ENCODE data around the gene TMEM176B. TPM values are rescaled to one million over a fixed set of nuclear protein-coding genes. Genes with fewer than 3 reads are reported as not detected.

The TMEM176B gene
- total RNA-seq, 1 donor from 2014 or later: 24.6 TPM

- DNase-seq: no peak
These were observed 48.5 kb downstream of the TMEM176B start for GRCh38 chr7:150751702-150752101.

GRCh38 chr7:150748376-150748775 lies 51.8 kb downstream of the TMEM176B start:
- DNase-seq: no peak

- DNase-seq: no peak
These were observed 53.2 kb downstream of the TMEM176B start for GRCh38 chr7:150746921-150747320.

DNA sequence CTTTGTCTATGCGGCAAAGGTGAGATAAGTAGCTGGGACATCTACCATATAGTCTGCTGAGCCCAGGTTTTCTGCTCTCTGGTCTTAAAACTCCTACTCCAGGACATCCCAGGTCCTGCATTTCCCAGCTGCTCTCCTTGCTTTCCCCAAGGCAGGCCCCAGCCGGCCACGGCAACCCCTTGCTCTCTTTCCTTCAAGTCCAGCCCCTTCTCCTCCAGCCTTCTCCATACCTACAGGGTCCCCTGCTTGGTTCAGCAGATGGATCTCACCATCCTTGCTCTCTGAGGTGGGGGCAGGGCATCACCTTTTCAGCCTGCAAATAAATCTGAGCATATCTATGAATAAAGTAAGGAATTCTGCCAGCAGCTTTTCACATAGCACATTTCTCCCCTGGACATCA lies 54.3 kb downstream of the TMEM176B start:
- DNase-seq: no peak

DNA sequence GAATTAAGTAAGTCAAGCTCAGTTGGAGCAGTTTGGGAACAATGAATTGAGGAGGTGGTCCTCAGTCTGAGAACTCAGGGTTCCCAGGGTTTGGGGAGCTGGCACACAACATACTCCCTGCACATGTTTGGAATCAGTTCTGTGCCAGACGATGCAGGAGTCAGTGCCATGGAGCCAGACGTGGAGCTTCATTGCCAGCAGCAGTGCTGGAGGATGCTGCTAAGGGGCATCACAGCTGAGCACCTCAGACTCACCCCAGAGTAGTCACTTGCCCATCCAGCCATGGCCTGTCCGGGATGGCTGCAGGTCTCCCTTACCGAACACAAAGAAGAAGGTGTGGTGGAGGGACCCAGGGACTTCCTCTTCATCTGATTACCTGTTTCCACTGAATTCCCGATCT lies 55.1 kb downstream of the TMEM176B start:
- no peak for DNase-seq

- no peak for DNase-seq
These were observed 56.0 kb downstream of the TMEM176B start for GRCh38 chr7:150744041-150744656.

DNA sequence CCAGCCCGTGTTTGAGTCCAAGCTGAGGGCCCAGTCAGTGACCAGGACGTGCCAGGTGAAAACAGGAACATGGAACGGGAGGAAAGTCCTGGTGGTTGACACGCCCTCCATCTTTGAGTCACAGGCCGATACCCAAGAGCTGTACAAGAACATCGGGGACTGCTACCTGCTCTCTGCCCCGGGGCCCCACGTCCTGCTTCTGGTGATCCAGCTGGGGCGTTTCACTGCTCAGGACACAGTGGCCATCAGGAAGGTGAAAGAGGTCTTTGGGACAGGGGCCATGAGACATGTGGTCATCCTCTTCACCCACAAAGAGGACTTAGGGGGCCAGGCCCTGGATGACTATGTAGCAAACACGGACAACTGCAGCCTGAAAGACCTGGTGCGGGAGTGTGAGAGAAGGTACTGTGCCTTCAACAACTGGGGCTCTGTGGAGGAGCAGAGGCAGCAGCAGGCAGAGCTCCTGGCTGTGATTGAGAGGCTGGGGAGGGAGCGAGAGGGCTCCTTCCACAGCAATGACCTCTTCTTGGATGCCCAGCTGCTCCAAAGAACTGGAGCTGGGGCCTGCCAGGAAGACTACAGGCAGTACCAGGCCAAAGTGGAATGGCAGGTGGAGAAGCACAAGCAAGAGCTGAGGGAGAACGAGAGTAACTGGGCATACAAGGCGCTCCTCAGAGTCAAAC lies 57.7 kb downstream of the TMEM176B start:
- DNase-seq: no peak

Other genes starting within 250 kb of the TMEM176B start
- 19.1 TPM for gene GIMAP4, start 233.0 kb downstream of the TMEM176B start, total RNA-seq
- 8.0 TPM for gene GIMAP6, start 168.0 kb downstream of the TMEM176B start, total RNA-seq
- gene GIMAP2, start 114.7 kb downstream of the TMEM176B start, total RNA-seq: 7.3 TPM
- gene GIMAP1, start 83.8 kb downstream of the TMEM176B start, total RNA-seq: 1.3 TPM
- gene GIMAP5, start 62.9 kb downstream of the TMEM176B start, total RNA-seq: 11.5 TPM
- gene TMEM176A, start 405 bp upstream of the TMEM176B start, total RNA-seq: 8.8 TPM
- gene AOC1, start 52.2 kb upstream of the TMEM176B start, total RNA-seq: 0.59 TPM
- 0.99 TPM for gene KCNH2, start 178.0 kb upstream of the TMEM176B start, total RNA-seq
- 3.5 TPM for gene NOS3, start 190.7 kb upstream of the TMEM176B start, total RNA-seq
- gene ATG9B, start 224.1 kb upstream of the TMEM176B start, total RNA-seq: 15.4 TPM
- gene ABCB8, start 228.1 kb upstream of the TMEM176B start, total RNA-seq: 13.2 TPM
- 0.39 TPM for gene ASIC3, start 248.2 kb upstream of the TMEM176B start, total RNA-seq

Data from skin of body (tissue), 2 donors.